Duodenal mucosa (tissue), 2 donors: Measurements from ENCODE around the gene MAP1B.
A peak's percentile ranks its signal among the peaks of the same experiment; 100 is the strongest.

Source experiments
- H3K27ac ChIP-seq: one replicate; pipeline ENCODE4 v1.7.0; 2013; ENCODE audit warnings: low read depth, low read length
- H3K27me3 ChIP-seq, 2 donors: one replicate each; pipeline ENCODE4 v1.7.0; 2013; ENCODE audit warnings: low read length in 2 of 2, control low read depth in 1 of 2; ENCODE audit not compliant: insufficient read depth in 2 of 2, control insufficient read depth in 1 of 2
- H3K36me3 ChIP-seq, 2 donors: one replicate each; pipeline ENCODE4 v1.7.0; 2013; ENCODE audit warnings: low read length in 2 of 2, control low read depth in 1 of 2; ENCODE audit not compliant: insufficient read depth in 2 of 2, control insufficient read depth in 1 of 2
- H3K4me1 ChIP-seq, 2 donors: one replicate each; pipeline ENCODE4 v1.7.0; 2013; ENCODE audit warnings: low read length in 2 of 2, control low read depth in 1 of 2; ENCODE audit not compliant: insufficient read depth in 2 of 2, control insufficient read depth in 1 of 2
- H3K4me3 ChIP-seq, 2 donors: one replicate each; pipeline ENCODE4 v1.7.0; 2013; ENCODE audit warnings: low read length in 2 of 2, low read depth in 1 of 2
- H3K9ac ChIP-seq, 2 donors: one replicate each; pipeline ENCODE4 v1.7.0; 2013; ENCODE audit warnings: low read length in 2 of 2, low read depth in 1 of 2
- H3K9me3 ChIP-seq, 2 donors: one replicate each; pipeline ENCODE4 v1.7.0; 2013; ENCODE audit warnings: low read length in 2 of 2, control low read depth in 1 of 2; ENCODE audit not compliant: control insufficient read depth in 1 of 2

MAP1B gene

DNA sequence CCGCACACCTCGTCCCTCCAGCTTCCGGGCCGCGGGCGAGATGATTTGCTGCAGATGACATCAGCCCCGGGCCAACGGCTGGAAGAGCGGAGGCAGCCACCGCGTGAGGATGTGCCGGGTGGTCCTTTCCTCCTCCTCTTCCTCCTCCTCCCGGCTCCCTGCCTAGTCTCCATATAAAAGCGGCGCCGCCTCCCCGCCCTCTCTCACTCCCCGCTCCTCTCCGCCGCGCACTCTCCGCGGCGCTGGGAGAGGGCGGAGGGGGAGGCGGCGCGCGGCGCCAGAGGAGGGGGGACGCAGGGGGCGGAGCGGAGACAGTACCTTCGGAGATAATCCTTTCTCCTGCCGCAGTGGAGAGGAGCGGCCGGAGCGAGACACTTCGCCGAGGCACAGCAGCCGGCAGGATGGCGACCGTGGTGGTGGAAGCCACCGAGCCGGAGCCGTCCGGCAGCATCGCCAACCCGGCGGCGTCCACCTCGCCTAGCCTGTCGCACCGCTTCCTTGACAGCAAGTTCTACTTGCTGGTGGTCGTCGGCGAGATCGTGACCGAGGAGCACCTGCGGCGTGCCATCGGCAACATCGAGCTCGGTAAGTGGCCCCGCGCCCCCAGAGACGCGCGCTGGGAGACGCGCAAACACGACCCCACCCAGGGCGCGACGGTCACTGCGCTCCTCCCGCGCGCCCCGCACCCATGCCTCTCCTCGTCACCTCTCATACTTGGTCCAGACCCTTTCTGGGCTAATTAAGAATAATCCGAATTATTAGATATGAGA is at the start of gene MAP1B:
Gene MAP1B, plus strand, starts transcription at position 345 of the 770 bp plus-strand sequence. Its CDS starts 57 bp downstream, at position 402.
- H3K9me3 ChIP-seq = no peaks in the 10 kb centered on the region
- H3K4me3 ChIP-seq = peak within 1 kb of the TSS; percentile 61 to 67
- peak within 1 kb of the TSS in 1 of 2 donors; percentile 43 for H3K9ac ChIP-seq
- H3K27ac ChIP-seq = peak within 1 kb of the TSS; percentile 10
- no peaks in the 10 kb centered on the region for H3K36me3 ChIP-seq
- peaks cover 28 to 58% of the 10 kb centered on the region in 2 donors for H3K27me3 ChIP-seq
- H3K4me1 ChIP-seq = peaks cover 0 to 3% of the 10 kb centered on the region in 2 donors

DNA sequence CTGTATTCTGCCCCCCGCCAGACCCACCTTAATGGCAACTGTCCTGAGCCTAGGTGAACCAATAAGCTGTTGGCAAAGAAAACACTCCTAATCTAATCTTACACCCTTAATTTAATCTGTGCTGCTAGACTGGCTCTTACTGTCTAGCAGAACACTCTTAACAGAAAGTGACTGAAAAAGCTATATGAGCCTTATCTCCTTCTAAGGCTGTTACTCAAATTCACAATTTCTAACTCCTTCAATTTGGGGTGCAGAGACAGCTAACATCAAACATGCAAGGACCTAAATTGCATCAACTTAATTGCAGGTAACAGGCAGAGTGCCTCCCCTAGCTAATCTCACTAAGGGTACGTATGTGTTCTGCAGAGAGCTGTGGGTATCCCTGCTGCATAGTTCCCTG is 49.5 kb upstream of the MAP1B start:
- no peaks in the 10 kb centered on the region for H3K27me3 ChIP-seq
- no peak overlapping the region for H3K27ac ChIP-seq
- H3K4me1 ChIP-seq = no peaks in the 10 kb centered on the region
- H3K36me3 ChIP-seq = no peaks in the 10 kb centered on the region
- no peak overlapping the region for H3K9ac ChIP-seq
- H3K9me3 ChIP-seq = no peaks in the 10 kb centered on the region
- no peak overlapping the region for H3K4me3 ChIP-seq

DNA sequence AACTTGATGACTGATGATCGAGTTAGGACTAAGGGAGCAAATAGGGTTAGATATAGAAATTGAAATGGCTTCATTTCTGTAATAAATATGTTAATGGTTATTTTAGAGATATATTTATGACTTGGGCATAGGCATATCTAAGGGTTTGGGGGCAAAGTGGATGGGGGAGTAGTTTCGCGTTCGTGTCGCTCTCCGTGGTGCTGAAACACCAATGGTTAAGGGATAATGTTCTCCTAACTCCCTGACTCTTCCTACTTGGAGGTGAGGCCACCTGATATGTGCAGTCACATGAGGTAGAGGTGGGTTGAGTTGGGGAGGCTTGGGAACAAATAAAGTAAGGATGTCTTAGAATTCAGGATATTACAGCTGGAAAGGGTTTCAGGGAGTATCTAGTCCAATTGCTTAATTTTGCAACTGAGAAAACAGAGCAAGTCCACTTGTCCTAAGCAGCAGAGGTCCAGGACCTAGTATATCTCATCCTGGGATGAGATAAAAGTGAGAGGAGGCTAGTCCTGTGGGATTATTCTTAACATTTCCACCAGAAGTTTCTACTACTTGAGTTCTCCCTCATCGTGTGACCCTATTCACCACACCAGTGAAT is 44.0 kb upstream of the MAP1B start:
- no peaks in the 10 kb centered on the region for H3K9me3 ChIP-seq
- H3K27me3 ChIP-seq = no peaks in the 10 kb centered on the region
- H3K9ac ChIP-seq = no peak overlapping the region
- no peaks in the 10 kb centered on the region for H3K36me3 ChIP-seq
- H3K27ac ChIP-seq = no peak overlapping the region
- H3K4me3 ChIP-seq = no peak overlapping the region
- H3K4me1 ChIP-seq = no peaks in the 10 kb centered on the region

DNA sequence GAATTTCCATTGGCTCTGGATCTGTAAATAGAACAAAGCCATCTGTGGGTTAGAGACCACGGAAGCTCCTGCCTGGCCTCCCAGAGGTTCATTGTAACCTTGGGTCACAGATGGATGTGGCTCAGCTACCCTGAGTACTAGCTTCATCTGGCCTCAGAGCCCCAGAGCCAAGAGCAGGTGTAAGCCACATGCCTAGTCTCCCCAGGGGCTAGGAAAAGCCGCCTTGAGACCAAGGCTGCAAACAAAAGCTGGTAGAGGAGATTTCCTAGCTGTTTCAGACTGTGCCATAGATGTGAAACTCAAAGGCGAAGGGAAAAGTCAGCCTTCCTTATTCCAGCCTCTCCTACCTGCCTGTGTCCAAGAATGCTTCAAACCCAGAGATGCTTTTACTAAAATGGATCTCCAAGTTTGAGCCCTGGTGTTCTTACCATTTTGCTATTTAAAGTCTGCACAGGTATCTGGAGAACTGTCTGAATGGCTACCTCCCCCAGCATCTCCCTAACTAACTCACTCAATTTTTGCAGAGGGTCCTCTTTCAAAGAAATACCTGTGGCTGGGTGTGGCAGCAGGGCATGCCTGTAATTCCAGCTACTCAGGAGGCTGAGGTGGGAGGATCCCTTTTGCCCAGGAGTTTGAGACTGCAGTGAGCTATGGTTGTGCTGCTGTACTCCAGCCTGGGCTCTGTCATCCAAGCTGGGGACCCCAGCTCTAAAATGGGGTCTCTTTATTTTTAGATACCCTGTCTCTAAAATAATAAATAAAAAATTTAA is 42.3 kb upstream of the MAP1B start:
- Histone ChIP-seq H3K4me3 (no peak overlapping the region), H3K9me3 (no peaks in the 10 kb centered on the region), H3K27ac (no peak overlapping the region), H3K4me1 (no peaks in the 10 kb centered on the region), H3K27me3 (no peaks in the 10 kb centered on the region), H3K9ac (no peak overlapping the region), H3K36me3 (no peaks in the 10 kb centered on the region)

DNA sequence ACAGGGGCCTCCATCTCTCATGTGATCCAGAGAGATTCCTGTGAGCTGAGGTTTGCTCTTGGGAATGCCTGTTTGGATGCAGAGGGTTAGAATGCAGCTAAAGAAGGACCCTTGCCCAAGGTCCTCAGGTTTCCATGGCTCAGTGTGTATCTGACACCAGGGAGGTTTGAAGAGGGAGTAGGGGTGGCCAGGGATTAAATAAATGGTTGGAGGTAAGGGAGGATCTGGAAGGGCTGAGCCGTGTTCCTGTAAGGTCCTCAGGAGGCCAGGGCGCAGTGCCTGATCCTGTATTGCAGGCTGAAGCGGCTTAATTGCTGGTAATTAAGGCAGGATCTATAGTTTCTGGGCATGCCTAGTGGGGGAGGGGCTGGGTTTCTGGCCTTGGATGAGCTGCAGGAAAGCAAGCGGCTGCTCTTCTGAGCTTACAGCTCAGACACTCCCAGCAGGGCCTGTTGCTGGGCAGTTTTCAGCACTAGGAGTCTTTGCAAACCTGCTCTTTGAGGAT is 41.5 kb upstream of the MAP1B start:
- no peaks in the 10 kb centered on the region for H3K27me3 ChIP-seq
- H3K36me3 ChIP-seq = no peaks in the 10 kb centered on the region
- no peaks in the 10 kb centered on the region for H3K4me1 ChIP-seq
- H3K9ac ChIP-seq = no peak overlapping the region
- no peak overlapping the region for H3K27ac ChIP-seq
- H3K4me3 ChIP-seq = no peak overlapping the region
- no peaks in the 10 kb centered on the region for H3K9me3 ChIP-seq

DNA sequence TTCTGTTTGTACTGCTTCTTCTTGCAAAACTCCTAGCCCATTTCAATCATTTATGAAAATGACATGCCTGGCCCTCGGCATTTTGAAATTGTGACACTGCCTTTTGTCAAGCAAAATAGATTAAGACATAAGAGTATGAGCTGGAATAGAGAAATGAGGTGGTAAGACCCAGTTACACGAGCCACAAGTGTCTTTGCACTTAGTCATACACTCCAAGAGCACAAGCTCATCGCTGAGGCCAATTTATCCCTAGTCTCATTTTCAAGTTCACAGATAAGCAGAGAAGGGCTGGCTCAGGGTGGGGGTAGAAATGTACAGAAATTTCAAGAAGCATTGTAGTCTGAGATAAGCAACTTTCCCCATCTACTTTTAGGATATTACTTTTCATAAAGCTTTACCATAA is 40.6 kb upstream of the MAP1B start:
- Histone ChIP-seq H3K9me3 (no peaks in the 10 kb centered on the region), H3K9ac (no peak overlapping the region), H3K27ac (no peak overlapping the region), H3K4me3 (no peak overlapping the region), H3K4me1 (no peaks in the 10 kb centered on the region), H3K36me3 (no peaks in the 10 kb centered on the region), H3K27me3 (no peaks in the 10 kb centered on the region)

DNA sequence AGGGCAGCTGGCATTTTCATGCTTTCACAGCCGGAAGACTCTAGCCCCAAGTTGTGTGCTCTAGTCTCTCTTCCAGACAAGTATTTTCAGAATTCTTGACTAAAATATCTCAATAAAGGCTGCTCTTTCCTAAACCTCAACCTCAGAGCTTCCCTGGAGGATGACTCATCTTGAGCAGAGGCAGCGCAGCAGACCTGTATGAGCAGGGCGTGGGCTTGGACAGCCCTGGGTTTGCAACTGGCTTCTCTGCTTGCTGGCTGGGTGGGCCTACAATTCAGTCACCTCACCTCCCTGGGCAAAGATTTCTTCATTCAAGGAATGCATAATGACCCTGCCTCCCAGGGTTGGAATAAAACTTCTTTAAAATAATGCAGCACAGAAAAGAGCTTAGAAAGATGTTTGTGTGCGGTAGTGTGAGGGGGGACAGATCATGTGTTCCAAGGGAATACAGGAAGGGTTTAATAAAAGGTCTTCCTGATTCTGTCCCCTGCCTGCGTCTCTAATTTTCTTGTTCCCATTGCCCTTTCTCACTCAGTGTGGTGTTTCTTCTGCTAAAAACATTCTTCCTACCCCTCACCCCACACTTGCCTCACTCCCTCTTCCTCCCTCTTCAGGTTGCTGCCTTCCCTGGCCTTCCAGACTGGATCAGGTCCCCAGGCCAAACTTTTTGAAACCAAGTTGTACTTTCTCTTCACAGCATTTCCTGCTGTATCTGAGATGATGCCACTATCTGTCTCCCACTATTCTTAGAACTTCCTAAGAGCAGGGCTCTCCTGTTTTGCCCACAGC is 39.4 kb upstream of the MAP1B start:
- H3K27ac ChIP-seq = no peak overlapping the region
- H3K36me3 ChIP-seq = no peaks in the 10 kb centered on the region
- H3K9me3 ChIP-seq = no peaks in the 10 kb centered on the region
- no peak overlapping the region for H3K9ac ChIP-seq
- H3K4me3 ChIP-seq = no peak overlapping the region
- no peaks in the 10 kb centered on the region for H3K27me3 ChIP-seq
- H3K4me1 ChIP-seq = no peaks in the 10 kb centered on the region

DNA sequence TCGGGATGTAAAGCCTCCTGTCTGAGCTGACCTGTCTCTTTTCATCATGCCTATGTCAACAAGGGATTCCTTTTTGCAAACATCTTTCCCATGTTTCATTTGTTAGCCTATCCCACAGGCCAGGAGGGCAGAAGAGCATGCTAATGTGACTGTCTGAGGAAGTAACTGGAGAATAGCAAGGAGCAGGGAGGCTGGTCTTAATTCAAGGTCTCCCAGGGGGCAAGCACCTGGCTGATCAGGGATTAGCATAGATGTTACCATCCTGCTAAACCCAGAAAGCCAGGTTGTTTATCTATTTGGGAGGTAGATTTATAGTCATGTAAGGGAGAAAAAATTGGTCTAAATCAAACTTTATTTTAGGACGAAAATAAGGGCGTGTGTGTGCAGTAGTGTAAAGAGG is 36.7 kb upstream of the MAP1B start:
- Histone ChIP-seq H3K27ac (no peak overlapping the region), H3K4me3 (no peak overlapping the region), H3K36me3 (no peaks in the 10 kb centered on the region), H3K9me3 (no peaks in the 10 kb centered on the region), H3K27me3 (no peaks in the 10 kb centered on the region), H3K4me1 (no peaks in the 10 kb centered on the region), H3K9ac (no peak overlapping the region)

DNA sequence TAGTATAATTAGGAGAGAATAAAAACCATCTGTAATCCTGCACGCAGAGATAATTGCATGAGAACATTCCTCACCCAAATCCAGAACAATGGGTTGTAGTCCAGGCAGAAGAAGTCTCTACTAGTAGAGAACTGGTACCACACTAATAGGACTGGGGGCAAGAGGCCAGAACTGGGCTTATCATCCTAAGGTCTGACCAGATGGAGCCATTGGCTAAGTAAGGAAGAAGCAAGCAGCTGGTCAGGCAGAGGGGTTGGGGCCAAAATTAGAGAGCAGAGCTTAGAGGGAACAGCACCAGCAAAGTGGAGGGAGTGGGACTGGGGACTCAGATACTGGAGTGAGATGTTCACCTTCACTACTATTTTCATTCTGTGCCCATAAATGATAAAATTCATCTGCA is 35.4 kb upstream of the MAP1B start:
- H3K9me3 ChIP-seq = no peaks in the 10 kb centered on the region
- no peak overlapping the region for H3K27ac ChIP-seq

More for the DNA sequence above, 35.4 kb upstream of the MAP1B start:
- no peak overlapping the region for H3K9ac ChIP-seq
- H3K36me3 ChIP-seq = no peaks in the 10 kb centered on the region
- no peak overlapping the region for H3K4me3 ChIP-seq
- H3K27me3 ChIP-seq = no peaks in the 10 kb centered on the region
- H3K4me1 ChIP-seq = no peaks in the 10 kb centered on the region
